HL-60/S4 treated with retinoic acid at 250 ng/mL for 4 days and 3 days (cell line): ENCODE results near the gene RNF141.

ENCODE experiments used
- in situ Hi-C: fragments of 300-500 bp; cut with MboI; formaldehyde crosslinking; loops from 2 replicates; pipeline ENCODE4 v1.7.0; 2022; ENCODE audit warnings: low sequenced_read_pairs

The RNF141 gene

DNA sequence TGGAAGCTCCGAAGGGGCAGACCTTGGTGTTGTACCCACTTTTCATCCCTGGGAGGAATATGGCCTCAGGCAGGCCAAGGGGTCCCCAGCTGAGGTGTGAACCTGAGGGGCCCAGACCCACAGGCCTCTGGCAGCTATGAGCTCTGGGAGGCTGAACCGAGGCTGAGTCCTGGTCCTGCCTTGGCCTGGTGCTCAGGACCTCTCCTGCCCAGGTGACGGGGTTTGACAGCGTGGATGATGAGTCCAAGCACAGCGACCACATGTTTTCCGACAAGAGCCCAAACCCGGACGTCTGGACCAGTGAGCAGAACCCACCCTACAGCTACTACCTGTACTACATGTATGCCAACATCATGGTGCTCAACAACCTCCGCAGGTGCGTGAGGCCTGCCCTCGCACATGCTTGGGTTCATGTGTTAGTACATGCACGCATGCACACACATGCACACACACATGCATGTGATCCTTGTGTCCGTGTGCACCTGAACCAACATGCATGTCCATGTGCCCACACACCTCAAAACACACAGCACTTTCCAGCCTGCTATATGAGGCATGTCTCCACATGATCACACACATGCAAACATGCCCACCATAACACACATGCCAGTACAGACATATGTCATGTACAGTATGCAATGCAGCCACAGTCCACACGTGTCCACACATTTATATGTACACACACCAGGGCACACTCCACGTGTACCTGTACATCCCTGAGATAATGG, 40.9 kb downstream of the RNF141 start:
- in situ Hi-C loops: no loop called here

DNA sequence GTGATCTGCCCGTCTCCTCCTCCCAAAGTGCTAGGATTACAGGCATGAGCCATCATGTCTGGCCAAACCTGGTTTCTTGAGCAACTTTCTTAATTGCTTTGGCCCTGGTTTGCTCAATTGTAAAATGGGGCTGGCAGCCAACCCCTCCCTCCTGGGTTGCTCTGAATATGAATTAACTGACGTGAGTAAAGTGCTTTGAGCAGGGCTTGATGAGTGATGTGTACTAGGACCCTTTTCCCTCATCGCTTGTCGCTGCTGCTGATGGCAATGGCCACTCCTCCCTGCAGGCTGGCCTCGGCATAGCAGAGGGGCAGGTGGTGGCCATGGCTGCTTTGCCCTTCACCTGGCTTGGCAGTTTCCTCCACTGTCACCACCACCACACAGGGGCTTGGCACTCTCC, 41.5 kb downstream of the RNF141 start:
- in situ Hi-C loops: no loop called here

DNA sequence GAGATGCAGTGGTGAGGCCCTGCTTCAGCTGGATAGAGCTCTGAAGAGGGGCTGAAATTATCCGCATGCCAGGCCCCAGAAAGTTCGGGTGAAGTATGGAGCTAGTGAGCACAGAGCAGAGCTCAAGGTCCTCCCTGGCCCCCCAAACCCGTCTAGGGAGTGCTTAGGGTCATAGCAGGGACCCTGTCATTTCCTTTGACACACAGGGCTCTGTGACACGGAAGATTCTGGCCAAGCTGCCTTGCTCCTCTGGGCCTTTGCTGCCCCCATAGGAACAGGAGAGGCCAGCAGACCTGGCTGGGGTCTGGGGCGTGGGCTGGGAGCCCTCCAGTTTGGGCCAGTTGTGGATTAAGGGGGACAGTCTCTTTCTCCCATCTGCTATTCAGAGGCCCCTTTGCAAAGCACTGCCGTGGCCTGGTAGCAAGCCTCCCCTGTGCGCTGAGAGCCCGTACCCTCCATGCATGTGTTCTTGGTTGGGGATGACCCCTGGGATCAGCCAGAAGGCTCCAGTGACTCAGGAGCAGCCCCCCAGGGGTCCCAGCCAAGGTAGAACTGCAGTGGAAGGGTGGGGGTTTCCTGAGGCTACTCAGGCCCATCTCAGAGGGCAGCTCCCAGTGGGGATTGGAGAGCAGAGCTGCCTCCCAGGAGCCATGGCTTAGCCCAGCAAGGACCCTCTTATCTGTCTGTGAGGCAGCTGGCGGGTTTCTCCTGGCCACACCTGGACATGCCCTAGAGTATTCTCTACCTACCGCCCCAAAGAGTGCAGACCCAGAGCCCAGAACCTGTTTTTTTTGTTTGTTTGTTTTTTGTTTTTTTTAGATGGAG, 42.3 kb downstream of the RNF141 start:
- in situ Hi-C loops: no loop called here

DNA sequence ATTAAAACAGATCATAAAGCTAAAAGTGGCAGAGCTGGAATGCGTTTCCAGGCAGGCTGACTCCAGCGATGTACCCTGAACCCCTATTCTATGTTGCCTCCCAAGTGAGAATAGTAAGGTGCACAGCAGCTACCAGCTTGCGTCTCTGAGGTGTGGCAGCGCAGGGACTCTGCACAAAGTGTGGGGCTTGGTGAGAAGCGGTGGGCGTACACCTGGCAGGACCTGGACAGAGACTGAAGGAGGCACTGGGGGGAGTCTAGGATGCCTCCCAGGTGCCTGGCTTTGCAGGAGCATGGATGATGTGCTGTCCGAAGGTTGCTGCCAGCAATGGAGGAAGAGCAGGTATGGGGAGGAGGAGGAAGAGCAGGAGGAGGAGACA, 43.0 kb downstream of the RNF141 start:
- in situ Hi-C loops: no loop called here

DNA sequence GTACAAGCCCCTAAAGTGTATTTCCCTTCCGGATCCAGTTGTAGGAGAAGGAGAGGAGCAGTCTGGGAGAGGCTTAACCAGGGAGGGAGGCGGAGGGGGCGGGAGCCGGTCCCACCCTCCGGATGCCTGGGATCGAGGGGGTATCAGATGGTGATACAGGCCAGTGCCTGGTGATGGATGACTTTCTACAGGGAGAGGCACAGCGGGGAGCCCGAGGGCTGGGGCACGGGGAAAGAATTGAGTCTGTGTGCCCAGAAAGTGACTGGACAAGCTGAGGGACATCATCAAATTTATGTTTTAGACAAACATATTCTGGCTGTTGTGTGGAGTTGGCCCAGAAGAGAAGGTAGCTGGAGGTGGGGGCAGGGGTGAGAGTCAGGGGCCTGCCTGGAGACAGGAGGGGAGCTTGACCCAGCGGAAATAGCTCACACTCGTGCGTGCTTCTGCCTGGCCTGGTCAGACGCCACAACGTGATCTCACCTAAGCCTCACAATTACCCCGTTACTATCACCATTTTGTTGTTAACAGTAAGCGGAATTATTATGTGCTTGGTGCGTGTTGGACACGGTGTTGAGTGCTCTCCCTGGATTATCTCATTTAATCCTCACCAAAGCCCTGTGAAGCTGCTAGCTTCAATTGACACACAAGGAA, 43.5 kb downstream of the RNF141 start:
- in situ Hi-C loops: no loop called here

DNA sequence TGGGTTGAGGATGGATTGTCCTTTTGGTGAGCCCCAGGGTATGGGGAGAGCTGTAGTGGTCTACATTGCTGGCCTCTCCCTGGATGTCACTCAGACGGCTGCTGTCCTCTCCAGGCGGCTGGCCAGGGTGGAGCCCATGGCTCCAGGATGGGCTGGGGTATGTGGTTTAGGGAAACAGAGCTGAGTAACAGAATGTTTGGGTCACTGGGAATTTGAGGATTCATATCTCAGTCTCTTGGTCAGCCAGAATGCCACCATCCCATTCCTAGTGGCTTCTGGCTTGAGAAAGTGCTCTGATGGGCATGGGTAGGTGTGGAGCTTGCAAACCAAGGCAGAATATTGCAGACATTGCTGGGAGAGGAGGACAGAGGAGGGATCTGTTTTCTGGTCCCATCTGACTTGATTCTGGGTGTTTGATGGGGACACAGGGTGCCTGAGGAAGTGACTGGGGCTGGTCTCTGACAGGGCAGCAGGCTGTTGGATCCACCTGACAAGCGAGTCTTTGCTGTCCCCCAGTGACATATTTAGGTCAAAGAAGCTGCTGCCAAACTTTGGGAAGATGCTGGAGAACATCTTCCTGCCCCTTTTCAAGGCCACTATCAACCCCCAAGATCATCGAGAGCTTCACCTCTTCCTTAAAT, 44.6 kb downstream of the RNF141 start:
- in situ Hi-C loops: no loop called here

GRCh38 chr11:10495464-10495786, 45.6 kb downstream of the RNF141 start:
- in situ Hi-C loops: no loop called here

- in situ Hi-C loops: no loop called here
Measured at GRCh38 chr11:10494636-10495463, 46.1 kb downstream of the RNF141 start.

GRCh38 chr11:10493041-10493663, 47.8 kb downstream of the RNF141 start:
- in situ Hi-C loops: no loop called here

DNA sequence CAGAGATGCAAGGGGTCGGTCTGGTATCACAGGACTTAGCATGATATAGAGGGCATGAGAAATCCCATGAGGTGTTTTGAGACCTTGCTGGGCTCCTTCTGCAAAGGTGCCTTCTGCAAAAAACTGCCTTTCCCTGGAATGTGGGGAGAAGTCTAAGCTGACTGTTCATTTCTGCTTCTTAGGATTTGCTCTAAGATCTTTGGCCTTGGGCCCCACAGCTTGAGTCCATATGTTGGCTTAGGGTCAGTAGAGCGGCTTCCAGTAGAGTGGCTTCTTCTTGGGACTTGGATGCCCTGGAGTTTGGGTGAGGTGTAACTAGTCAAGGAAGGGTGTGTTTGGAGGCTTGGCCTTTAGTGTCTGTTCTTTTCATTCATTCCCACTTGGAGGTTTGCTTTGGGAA, 48.9 kb downstream of the RNF141 start:
- in situ Hi-C loops: no loop called here

DNA sequence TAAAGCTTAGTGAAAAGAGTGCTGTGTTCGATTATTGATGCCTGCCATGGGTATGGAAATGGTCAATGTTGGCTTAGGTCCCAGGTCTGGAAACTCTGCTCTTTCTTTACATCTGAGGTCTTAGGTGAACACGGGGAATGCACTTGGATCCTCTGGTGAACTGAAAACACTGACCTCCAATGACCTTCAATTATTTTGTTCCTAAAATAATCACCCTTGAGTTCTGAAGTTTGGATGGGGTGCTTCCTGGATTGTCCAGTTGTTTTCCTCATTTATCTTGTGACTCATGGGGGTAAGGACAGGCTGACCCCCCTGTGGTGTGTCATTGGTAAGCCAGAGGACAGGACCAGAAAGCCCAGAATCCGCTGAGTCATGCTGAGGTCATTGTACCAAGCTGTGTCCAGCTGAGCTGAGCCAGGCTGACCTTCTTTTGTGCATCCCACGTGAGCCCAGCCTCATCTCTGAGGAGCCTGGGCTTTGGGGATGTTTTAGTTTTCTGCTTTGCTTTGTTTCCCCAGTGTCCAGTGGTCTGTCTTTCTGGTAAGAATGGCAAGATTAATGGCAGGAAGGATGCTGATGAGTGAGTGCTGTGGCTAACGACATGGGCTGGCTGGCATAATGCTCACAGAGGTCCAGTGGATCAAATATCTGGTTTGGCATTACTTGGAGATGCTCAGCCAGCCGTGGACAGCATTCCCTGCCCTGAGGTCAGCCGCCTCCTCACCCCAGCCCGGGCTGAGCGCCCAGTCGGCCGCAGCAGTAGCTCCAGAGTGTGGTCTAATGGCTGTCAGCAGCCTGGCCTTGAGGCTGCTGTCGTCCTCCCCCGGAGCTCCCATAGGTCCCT, 50.4 kb downstream of the RNF141 start:
- in situ Hi-C loops: no loop called here

- in situ Hi-C loops: no loop called here
Measured at GRCh38 chr11:10490032-10490397, 51.0 kb downstream of the RNF141 start.

- in situ Hi-C loops: no loop called here
Measured at GRCh38 chr11:10488934-10489691, 51.9 kb downstream of the RNF141 start.

DNA sequence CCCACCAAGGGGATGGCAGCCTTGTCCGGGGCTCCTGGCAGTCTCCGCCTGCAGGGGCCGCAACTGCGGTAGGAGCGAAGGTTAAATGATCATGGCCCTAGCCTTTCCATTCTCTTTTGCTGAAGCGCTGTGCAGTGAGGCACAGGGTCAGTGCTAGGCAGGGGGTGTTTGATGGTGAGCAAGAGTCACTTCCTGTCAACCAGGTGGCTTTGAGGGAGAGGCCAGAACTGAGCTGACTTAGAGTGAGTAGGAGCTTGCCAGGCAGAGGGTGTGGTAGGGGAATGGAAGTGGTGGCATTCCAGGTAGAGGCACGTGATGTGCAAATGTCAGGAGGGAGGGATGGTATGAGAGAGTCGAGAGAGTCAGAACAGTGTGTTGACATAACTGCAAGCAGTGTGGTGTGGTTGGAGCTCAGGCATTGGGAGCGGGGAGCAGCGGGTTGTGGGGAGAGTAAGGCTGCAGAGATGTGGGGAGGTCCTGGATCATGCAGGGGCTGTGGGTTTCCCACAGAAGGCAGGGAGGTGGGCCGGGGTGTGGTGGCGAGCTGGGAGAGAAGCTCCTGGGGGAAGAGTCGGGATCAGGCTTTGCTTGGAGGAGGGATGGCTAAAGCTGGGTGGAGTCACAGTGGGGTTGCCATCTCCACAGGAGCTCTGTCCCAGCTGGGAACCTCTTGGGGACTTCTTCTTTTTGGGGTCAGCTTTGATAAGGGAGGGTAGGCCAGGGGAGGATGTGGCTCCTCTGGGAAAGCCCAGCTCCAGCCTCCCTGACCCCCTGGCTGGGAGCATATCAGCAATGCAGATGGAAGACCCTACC, 52.7 kb downstream of the RNF141 start:
- in situ Hi-C loops: no loop called here

GRCh38 chr11:10487002-10487647, 53.9 kb downstream of the RNF141 start:
- in situ Hi-C loops: no loop called here

GRCh38 chr11:10486161-10486840, 54.7 kb downstream of the RNF141 start:
- in situ Hi-C loops: no loop called here

- in situ Hi-C loops: no loop called here
Measured at GRCh38 chr11:10485646-10486045, 55.3 kb downstream of the RNF141 start.
